CD4-positive, alpha-beta T cell (primary cell): ENCODE results near the gene KIAA1217. TPM values are rescaled to one million over a fixed set of nuclear protein-coding genes. Genes with fewer than 3 reads are reported as not detected.

ENCODE experiments used
- ATAC-seq: fragments of 200-7000 bp; cut with Tn5 transposase; one replicate; pipeline ENCODE4 v1.10.0; 2022; ENCODE audit warnings: mild to moderate bottlenecking; ENCODE audit not compliant: poor library complexity
- CTCF ChIA-PET: fragments of 350-600 bp; sonication (Branson Sonifier 250); formaldehyde crosslinking; loops from one replicate; lab custom pipeline; 2021; ENCODE audit warnings: antibody characterized with exemption, inconsistent platforms; lab: Charles Lee
- POLR2A ChIA-PET: fragments of 350-600 bp; sonication (Branson Sonifier 250); formaldehyde crosslinking; loops from one replicate; lab custom pipeline; 2021; ENCODE audit warnings: antibody characterized with exemption, inconsistent platforms; lab: Charles Lee
- DNase-seq, 14 experiments: peaks; one replicate each; pipeline ENCODE4 v3.0.0-alpha.2; 2013 to 2020; ENCODE audit warnings: mixed read lengths in 2 of 14
- H3K27ac ChIP-seq, 2 donors: one replicate each; pipeline versions ENCODE4 v1.5.1 to v1.7.0; 2013; ENCODE audit warnings: low read length in 2 of 2, low read depth in 1 of 2, mild to moderate bottlenecking in 1 of 2
- H3K27me3 ChIP-seq, 2 experiments: 1 replicate in 1 of 2; 2 replicates in 1 of 2; pipeline versions ENCODE4 v1.6.1 to v1.7.0; 2013; ENCODE audit warnings: low read length in 2 of 2, control low read depth in 1 of 2, mild to moderate bottlenecking in 1 of 2, moderate library complexity in 1 of 2; ENCODE audit not compliant: insufficient read depth in 2 of 2, control insufficient read depth in 1 of 2
- H3K36me3 ChIP-seq: one replicate; pipeline ENCODE4 v1.6.1; 2013; ENCODE audit warnings: low read length, control low read depth; ENCODE audit not compliant: insufficient read depth
- H3K4me1 ChIP-seq: one replicate; pipeline ENCODE4 v1.6.1; 2013; ENCODE audit warnings: low read length, control low read depth; ENCODE audit not compliant: insufficient read depth
- H3K4me3 ChIP-seq: one replicate; pipeline ENCODE4 v1.5.1; 2013; ENCODE audit warnings: mild to moderate bottlenecking, low read length, moderate library complexity
- H3K9me3 ChIP-seq, 2 experiments: 1 replicate in 1 of 2; 2 replicates in 1 of 2; pipeline versions ENCODE4 v1.6.1 to v1.7.0; 2013; ENCODE audit warnings: low read length in 2 of 2, mild to moderate bottlenecking in 2 of 2, control low read depth in 1 of 2, moderate library complexity in 1 of 2; ENCODE audit not compliant: control insufficient read depth in 1 of 2, insufficient read depth in 1 of 2
- H3K27ac Mint-ChIP-seq: one replicate; pipeline ENCODE4 v1.8.0; 2020; ENCODE audit warnings: mixed read lengths
- H3K27me3 Mint-ChIP-seq: one replicate; pipeline ENCODE4 v1.8.0; 2021; ENCODE audit warnings: mixed read lengths
- H3K36me3 Mint-ChIP-seq: one replicate; pipeline ENCODE4 v1.8.0; 2021; ENCODE audit warnings: low read depth, mixed read lengths
- H3K4me1 Mint-ChIP-seq: one replicate; pipeline ENCODE4 v1.8.0; 2021; ENCODE audit warnings: low read depth, mixed read lengths
- H3K4me3 Mint-ChIP-seq: one replicate; pipeline ENCODE4 v1.8.0; 2020; ENCODE audit warnings: mild to moderate bottlenecking, mixed read lengths
- H3K9me3 Mint-ChIP-seq: one replicate; pipeline ENCODE4 v1.8.0; 2020; ENCODE audit warnings: mixed read lengths
- CTCF ChIP-seq: fragments of 200-600 bp; IDR thresholded peaks from one replicate; pipeline ENCODE4 v1.8.0; 2022; ENCODE audit warnings: antibody characterized with exemption, mild to moderate bottlenecking
- intact Hi-C, 2 experiments: fragments of 100-400 bp; cut with DNase I in 1 of 2; cut with micrococcal nuclease in 1 of 2; formaldehyde crosslinking; loops; one replicate each; pipeline versions ENCODE4 v1.15.1 to v1.9.0; 2023 to 2025; cut with DNase I, micrococcal nuclease
- total RNA-seq, 174 experiments: library from RNA in 2 of 174; stranded (reverse) in 2 of 174; gene quantifications; one replicate each; pipeline ENCODE4 v1.2.3 and lab custom pipeline; 2021 to 2026

KIAA1217 gene
- total RNA-seq, 2 experiments from 2014 or later = not detected

- Histone ChIP-seq H3K27ac (no peak overlapping the region), H3K4me1 (no peaks in the 10 kb centered on the region), H3K9me3 (no peaks in the 10 kb centered on the region), H3K36me3 (no peaks in the 10 kb centered on the region), H3K4me3 (no peak overlapping the region), H3K27me3 (peaks cover 3 to 4% of the 10 kb centered on the region in 2 experiments)
- intact Hi-C loops = loop anchor here in 1 of 2 experiments (2.0 kb wide), 1 partner anchor 1345 kb away; no protein-coding TSS in a partner anchor
- Mint-ChIP-seq H3K4me1 (no peaks in the 10 kb centered on the region), H3K27ac (no peak overlapping the region), H3K9me3 (no peaks in the 10 kb centered on the region), H3K27me3 (peaks cover 23% of the 10 kb centered on the region), H3K36me3 (no peaks in the 10 kb centered on the region), H3K4me3 (no peak overlapping the region)
- ChIA-PET CTCF (no interaction called here), POLR2A (no interaction called here)
- TF ChIP-seq CTCF = no peak
- no peak for ATAC-seq
- DNase-seq = peak in 4 of 14 experiments; percentile 14 to 47 (median 41)
Measured at GRCh38 chr10:24503461-24504320, 294.8 kb downstream of the KIAA1217 start.

- no peaks in the 10 kb centered on the region for H3K36me3 Mint-ChIP-seq
- POLR2A ChIA-PET = no interaction called here
- peaks cover 30% of the 10 kb centered on the region for H3K27me3 Mint-ChIP-seq
- H3K27me3 ChIP-seq = peaks cover 3 to 6% of the 10 kb centered on the region in 2 experiments
- TF ChIP-seq CTCF = no peak
- H3K9me3 Mint-ChIP-seq = no peaks in the 10 kb centered on the region
- H3K4me3 ChIP-seq = no peak overlapping the region
- H3K36me3 ChIP-seq = no peaks in the 10 kb centered on the region
- no peaks in the 10 kb centered on the region for H3K4me1 ChIP-seq
- no peak overlapping the region for H3K27ac ChIP-seq
- no peak overlapping the region for H3K4me3 Mint-ChIP-seq
- no peak overlapping the region for H3K27ac Mint-ChIP-seq
- DNase-seq = no peak
- H3K9me3 ChIP-seq = no peaks in the 10 kb centered on the region
- CTCF ChIA-PET = no interaction called here
- no peaks in the 10 kb centered on the region for H3K4me1 Mint-ChIP-seq
- ATAC-seq = no peak
- intact Hi-C loops = no loop called here
Measured at GRCh38 chr10:24505759-24506158, 296.8 kb downstream of the KIAA1217 start.

GRCh38 chr10:24513155-24513554 is 304.2 kb downstream of the KIAA1217 start:
- H3K36me3 Mint-ChIP-seq = no peaks in the 10 kb centered on the region
- Histone ChIP-seq H3K4me3 (no peak overlapping the region), H3K9me3 (no peaks in the 10 kb centered on the region), H3K36me3 (no peaks in the 10 kb centered on the region), H3K27ac (no peak overlapping the region), H3K4me1 (no peaks in the 10 kb centered on the region), H3K27me3 (peaks cover 0 to 5% of the 10 kb centered on the region in 2 experiments)
- TF ChIP-seq CTCF = no peak
- ATAC-seq (no peak), DNase-seq (no peak)
- H3K9me3 Mint-ChIP-seq = no peaks in the 10 kb centered on the region
- H3K4me3 Mint-ChIP-seq = no peak overlapping the region
- peaks cover 13% of the 10 kb centered on the region for H3K27me3 Mint-ChIP-seq
- ChIA-PET CTCF (no interaction called here), POLR2A (no interaction called here)
- intact Hi-C loops = no loop called here
- H3K27ac Mint-ChIP-seq = no peak overlapping the region
- H3K4me1 Mint-ChIP-seq = no peaks in the 10 kb centered on the region
